ENCODE data around the gene SPACA6.
"Not testable (repeated sequence)": the region's sequence is repeated elsewhere in the genome, so short reads cannot be mapped to it uniquely, and the experiment has no call there.

The SPACA6 gene

DNA sequence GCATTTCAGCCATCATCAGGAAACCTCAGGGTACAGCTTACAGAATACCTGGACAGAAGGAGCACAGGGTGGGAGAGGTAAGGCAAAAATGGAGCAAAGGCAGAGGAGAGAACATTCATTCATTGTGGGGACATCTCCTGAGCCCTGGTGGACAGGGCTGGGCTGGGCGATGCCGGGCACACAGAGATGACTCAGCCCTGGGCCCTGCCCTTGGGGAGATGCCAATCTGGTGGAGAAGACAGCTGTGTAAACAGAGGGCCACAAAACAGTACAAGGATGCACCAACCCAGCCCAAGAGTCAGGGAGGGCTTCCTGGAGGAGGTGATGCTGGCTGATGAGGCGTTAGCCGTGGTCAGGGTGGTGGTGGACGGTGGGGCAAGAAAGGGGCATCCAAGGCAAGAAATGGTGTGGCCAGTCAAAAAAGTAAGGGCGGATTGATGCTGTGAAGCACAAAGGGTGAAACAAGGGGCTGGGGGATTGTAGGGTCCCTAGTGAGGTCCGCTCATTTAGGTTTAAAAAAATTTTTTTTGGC, 34.3 kb downstream of the SPACA6 start:
- FAIRE-seq (no peak), DNase-seq (ENCODE audit: insufficient read length) (no peak)
- no peak for TF ChIP-seq POLR2AphosphoS5 (IDR thresholded peaks at IDR 0.05; ENCODE audit: low read depth, low read length)
- TF ChIP-seq POLR2A (IDR thresholded peaks at IDR 0.05; ENCODE audit: low read depth, low read length) = no peak
- no peak for TF ChIP-seq TAF1 (IDR thresholded peaks at IDR 0.05; ENCODE audit: borderline replicate concordance, low read depth, low read length)

DNA sequence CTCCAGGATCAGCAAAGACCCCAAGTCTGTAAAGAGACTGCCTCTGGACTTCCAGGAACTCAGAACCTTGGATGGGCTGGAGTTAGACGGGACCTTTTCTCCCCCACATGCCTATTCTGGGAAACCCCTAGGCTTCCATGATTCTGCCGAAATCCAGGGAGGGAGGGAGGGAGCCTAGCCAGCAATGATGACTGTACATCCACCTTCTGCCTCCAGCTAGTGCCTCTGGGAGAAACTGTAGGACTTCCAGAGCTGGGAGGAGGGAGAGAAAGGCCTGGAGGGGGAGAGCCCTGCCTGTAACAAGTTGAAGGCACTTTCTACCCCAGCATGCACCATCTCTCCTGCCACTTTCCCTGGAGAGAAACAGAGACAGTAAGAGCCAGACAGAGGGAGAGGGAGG, 36.7 kb downstream of the SPACA6 start:
- FAIRE-seq = no peak
- no peak for DNase-seq (ENCODE audit: insufficient read length)
- TF ChIP-seq POLR2A (IDR thresholded peaks at IDR 0.05; ENCODE audit: low read depth, low read length) (no peak), TAF1 (IDR thresholded peaks at IDR 0.05; ENCODE audit: borderline replicate concordance, low read depth, low read length) (no peak), POLR2AphosphoS5 (IDR thresholded peaks at IDR 0.05; ENCODE audit: low read depth, low read length) (no peak)

DNA sequence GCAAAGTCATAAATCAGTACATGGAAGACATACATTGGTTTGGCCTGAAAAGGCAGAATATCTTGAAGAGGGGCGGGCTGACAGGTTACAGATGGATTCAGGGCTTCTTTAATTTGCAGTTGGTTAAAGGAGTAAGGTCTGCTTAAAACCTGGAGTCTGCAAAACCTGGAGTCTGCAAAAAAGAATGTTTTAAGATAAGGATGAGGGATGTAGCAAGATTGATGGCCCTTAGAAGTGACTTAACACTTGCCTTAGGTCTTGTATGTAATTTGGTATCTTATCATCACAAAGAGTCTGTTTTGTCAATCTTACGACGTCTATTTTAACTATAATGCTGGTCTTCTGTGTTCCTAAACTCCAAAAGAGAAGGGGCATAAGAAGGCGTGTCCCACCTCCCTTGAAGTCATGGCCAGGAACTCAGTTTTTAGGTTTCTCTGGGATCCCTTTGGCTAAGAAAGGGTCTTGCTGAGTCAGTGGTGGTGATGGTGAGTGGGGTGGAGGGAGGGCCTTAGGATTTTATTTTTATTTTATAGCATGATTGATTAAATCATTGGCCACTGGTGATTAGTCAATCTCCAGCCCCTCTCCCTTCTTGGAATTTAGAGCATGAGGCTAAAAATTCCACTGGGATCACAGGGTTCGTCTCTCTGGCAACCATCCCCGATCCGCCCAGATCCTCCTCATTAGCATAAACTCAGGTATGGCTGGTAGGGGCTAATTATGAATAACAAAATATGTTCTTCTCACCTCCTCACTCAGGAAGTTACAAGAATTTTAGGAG, 40.8 kb downstream of the SPACA6 start:
- no peak for TF ChIP-seq TAF1 (IDR thresholded peaks at IDR 0.05; ENCODE audit: borderline replicate concordance, low read depth, low read length)
- TF ChIP-seq POLR2AphosphoS5 (IDR thresholded peaks at IDR 0.05; ENCODE audit: low read depth, low read length) = no peak
- no peak for TF ChIP-seq POLR2A (IDR thresholded peaks at IDR 0.05; ENCODE audit: low read depth, low read length)
- FAIRE-seq = no peak
- no peak for DNase-seq (ENCODE audit: insufficient read length)

DNA sequence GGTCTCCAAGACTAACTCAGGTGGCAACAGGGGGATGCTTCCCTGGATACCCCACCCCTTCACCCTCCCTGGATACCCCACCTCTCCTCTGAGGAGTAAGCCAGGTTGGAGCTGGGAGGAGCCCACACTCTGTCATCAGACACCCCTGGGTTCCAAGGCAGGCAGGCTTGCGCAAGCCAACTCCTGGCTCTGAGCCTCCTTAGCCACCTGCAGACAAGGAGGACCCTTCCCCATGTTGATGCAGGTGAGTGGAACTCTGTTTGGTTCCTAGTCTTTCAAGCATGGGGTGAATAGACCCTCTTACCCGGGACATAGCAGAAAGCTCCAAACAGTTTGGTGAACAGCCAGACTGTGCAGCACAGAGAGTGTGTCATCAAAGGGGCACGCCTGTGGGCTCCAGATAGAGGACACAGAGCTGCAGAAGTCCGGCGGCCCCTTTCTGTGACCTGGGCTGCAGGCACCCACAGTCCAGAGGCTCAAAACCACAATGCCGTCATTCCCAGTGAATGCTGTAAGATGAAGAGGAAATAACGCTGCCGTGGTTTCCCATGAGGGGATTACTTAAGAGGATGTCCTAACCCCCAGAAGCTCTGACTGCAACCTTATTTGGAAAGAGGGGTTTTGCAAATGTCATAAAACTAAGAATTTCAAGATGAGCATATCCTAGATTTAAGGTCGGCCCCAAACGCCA, 42.8 kb downstream of the SPACA6 start:
- FAIRE-seq = no peak
- no peak for DNase-seq (ENCODE audit: insufficient read length)
- no peak for TF ChIP-seq TAF1 (IDR thresholded peaks at IDR 0.05; ENCODE audit: borderline replicate concordance, low read depth, low read length)
- no peak for TF ChIP-seq POLR2A (IDR thresholded peaks at IDR 0.05; ENCODE audit: low read depth, low read length)
- TF ChIP-seq POLR2AphosphoS5 (IDR thresholded peaks at IDR 0.05; ENCODE audit: low read depth, low read length) = no peak

DNA sequence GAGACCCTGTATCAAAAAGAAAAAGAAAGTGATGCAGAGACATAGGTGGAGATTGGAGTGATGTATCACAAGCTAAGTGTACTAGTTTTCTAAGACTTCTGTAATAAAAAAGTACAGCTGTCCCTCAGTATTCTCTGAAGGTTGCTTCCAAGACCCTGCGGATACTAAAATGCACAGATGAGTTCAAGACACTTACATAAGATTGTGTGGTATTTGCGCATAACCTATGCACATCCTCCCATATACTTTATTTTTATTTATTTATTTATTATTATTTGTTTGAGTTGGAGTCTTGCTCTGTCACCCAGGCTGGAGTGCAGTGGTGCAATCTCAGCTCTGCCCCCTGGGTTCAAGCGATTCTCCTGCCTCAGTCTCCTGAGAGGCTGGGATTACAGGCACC, 44.3 kb downstream of the SPACA6 start:
- DNase-seq (ENCODE audit: insufficient read length) = no peak
- TF ChIP-seq POLR2AphosphoS5 (IDR thresholded peaks at IDR 0.05; ENCODE audit: low read depth, low read length) (no peak), TAF1 (IDR thresholded peaks at IDR 0.05; ENCODE audit: borderline replicate concordance, low read depth, low read length) (no peak), POLR2A (IDR thresholded peaks at IDR 0.05; ENCODE audit: low read depth, low read length) (no peak)
- FAIRE-seq = no peak

DNA sequence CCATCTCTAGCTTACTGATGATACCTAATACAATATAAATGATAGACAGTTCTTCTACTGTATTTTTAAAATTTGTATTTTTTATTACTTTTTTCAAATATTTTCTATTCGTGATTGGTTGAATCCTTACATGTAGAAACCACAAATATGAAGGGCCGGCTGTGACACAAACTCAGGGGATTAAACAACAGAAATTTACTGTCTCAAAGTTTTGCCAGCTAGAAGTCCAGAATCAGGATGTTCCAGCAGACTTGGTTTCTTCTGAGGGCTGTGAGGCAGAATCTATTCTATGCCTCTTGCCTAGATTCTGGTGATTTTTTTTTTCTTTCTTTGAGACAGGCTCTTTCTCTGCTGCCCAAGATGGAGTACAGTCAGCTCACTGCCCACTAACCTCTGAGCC, 44.8 kb downstream of the SPACA6 start:
- DNase-seq (ENCODE audit: insufficient read length) = no peak
- TF ChIP-seq POLR2AphosphoS5 (IDR thresholded peaks at IDR 0.05; ENCODE audit: low read depth, low read length) (no peak), POLR2A (IDR thresholded peaks at IDR 0.05; ENCODE audit: low read depth, low read length) (no peak), TAF1 (IDR thresholded peaks at IDR 0.05; ENCODE audit: borderline replicate concordance, low read depth, low read length) (no peak)
- no peak for FAIRE-seq

DNA sequence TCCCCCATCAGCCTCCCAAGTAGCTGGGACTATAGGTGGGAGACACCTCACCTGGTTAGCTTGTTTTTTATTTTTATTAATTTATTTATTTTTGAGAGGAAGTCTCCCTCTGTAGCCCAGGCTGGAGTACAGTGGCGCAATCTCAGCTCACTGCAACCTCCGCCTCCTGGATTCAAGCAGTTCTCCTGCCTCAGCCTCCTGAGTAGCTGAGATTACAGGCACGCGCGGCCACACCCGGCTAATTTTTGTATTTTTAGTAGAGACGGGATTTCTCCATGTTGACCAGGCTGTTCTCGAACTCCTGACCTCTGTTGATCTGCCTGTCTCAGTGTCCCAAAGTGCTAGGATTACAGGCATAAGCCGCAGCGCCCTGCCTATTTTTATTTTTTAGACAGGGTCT, 45.4 kb downstream of the SPACA6 start:
- not testable (repeated sequence) for DNase-seq (ENCODE audit: insufficient read length); FAIRE-seq

DNA sequence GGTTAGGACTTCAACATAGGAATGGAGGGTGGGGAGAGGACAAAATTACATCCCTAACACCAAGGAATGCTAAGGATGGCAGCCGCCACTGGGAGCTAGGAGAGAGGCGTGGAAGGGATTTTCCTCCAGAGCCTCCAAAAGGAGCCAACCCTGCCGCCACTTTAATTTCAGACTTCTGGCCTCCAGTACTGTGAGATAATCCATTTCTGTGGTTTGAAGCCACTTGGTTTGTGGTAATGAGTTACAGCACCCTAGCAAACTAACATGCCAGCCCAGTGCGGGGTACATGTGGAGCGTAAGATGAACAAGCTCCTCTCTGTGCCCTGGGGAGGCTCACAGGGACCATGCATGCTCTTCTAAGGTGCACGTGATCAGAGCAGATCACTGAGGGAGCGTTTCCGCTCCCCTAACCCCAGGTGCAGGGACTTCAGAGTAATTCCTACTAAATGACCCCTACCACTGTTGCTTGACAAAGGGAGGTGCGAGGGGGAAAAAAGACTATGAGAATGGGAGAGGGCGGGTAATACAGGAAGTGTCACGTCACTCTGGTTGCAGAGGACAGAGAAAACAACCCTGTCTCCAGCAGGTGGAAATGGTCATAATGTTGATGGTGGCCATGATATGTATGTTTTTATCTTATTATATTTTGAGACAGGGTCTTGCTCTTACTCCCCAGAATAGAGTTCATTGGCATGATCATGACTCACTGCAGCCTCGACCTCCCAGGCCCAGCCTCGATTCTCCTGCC, 46.5 kb downstream of the SPACA6 start:
- DNase-seq (ENCODE audit: insufficient read length) (no peak), FAIRE-seq (no peak)
- TF ChIP-seq TAF1 (IDR thresholded peaks at IDR 0.05; ENCODE audit: borderline replicate concordance, low read depth, low read length) (no peak), POLR2AphosphoS5 (IDR thresholded peaks at IDR 0.05; ENCODE audit: low read depth, low read length) (no peak), POLR2A (IDR thresholded peaks at IDR 0.05; ENCODE audit: low read depth, low read length) (no peak)

DNA sequence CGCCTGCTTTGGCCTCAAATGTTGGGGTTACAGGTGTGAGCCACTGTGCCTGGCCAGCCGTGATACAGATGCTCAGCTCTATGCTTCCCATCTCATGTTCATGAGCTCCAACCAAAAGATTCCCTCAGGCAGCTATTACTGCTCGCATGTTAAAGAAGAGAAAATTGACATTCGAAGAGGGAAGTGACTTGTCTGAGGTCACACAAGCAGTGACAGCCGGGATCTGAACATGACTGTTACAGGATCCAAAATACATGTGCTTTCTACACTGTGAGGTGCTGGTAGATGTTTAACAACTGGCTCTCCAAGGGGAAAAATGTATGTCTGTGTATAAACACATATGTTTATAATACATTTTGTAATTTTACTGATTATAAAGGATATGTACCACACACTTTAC, 47.2 kb downstream of the SPACA6 start:
- DNase-seq (ENCODE audit: insufficient read length) = no peak
- no peak for FAIRE-seq
- no peak for TF ChIP-seq POLR2AphosphoS5 (IDR thresholded peaks at IDR 0.05; ENCODE audit: low read depth, low read length)
- TF ChIP-seq POLR2A (IDR thresholded peaks at IDR 0.05; ENCODE audit: low read depth, low read length) = no peak
- TF ChIP-seq TAF1 (IDR thresholded peaks at IDR 0.05; ENCODE audit: borderline replicate concordance, low read depth, low read length) = no peak

DNA sequence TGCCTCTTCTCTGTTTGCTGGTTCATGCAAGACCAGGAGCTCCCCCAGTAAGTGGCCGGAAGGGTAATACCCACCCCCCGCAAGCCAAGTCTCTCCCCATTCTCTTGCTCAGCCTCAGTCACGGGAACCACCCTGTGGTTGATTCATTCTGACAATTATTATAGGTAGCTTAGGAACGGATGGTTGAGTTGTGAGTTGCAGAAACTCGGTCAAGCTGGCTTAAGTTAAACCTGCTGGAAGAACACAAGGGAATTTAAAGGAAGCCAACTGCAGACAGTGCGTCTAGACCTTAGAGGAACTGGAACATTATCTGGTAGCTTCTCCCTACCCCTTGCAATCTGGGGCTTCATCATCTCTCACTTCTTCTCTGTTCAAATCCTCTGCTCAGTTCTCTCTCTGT, 49.7 kb downstream of the SPACA6 start:
- no peak for TF ChIP-seq POLR2AphosphoS5 (IDR thresholded peaks at IDR 0.05; ENCODE audit: low read depth, low read length)
- no peak for TF ChIP-seq POLR2A (IDR thresholded peaks at IDR 0.05; ENCODE audit: low read depth, low read length)
- no peak for TF ChIP-seq TAF1 (IDR thresholded peaks at IDR 0.05; ENCODE audit: borderline replicate concordance, low read depth, low read length)
- FAIRE-seq (no peak), DNase-seq (ENCODE audit: insufficient read length) (no peak)

DNA sequence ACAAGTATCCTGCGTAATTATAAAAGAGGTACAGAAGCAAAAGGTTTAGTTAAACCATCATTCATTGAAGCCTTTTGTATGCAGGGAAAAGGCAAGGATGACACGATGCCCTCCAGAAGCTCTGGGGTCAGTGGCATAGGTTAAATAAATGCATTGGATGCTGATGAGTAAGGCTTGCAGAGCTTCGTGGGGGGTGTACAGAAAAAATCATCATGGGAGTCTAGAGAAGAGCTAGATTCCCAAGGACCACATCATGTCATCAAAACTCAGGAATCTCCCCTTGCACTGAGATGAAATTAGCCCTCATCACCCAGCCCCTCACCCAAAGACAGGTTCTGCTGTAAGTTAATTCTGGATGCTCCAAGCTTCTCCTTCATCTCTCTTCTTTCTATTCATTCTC, 50.3 kb downstream of the SPACA6 start:
- FAIRE-seq (no peak), DNase-seq (ENCODE audit: insufficient read length) (no peak)
- TF ChIP-seq POLR2A (IDR thresholded peaks at IDR 0.05; ENCODE audit: low read depth, low read length) = no peak
- no peak for TF ChIP-seq TAF1 (IDR thresholded peaks at IDR 0.05; ENCODE audit: borderline replicate concordance, low read depth, low read length)

All from GM12892 (cell line).